ENCODE measurements around the gene SETD2. TPM values are rescaled to one million over a fixed set of nuclear protein-coding genes. Genes with fewer than 3 reads are reported as not detected.

The SETD2 gene
- total and polyA plus RNA-seq, 2 experiments from 2014 or later = 11.9 to 37.8 TPM

GRCh38 chr3:47010910-47011309, 153.0 kb downstream of the SETD2 start:
- peaks cover 13% of the 10 kb centered on the region for H3K4me1 ChIP-seq (ENCODE audit: insufficient read depth)
- no peak overlapping the region for H3K4me2 ChIP-seq
- 94% methylated on average over 5 of the region's 5 CpGs for WGBS (ENCODE audit: low lambda C conversion rate, missing lambda C conversion rate)
- no peak overlapping the region for H3K4me3 ChIP-seq
- no peaks in the 10 kb centered on the region for H4K20me1 ChIP-seq (ENCODE audit: insufficient read depth, poor library complexity, severe bottlenecking)
- no peaks in the 10 kb centered on the region for H3K79me2 ChIP-seq
- no peaks in the 10 kb centered on the region for H3K9me3 ChIP-seq (ENCODE audit: low read depth)
- H2AFZ ChIP-seq = no peak overlapping the region
- no peaks in the 10 kb centered on the region for H3K27me3 ChIP-seq
- TF ChIP-seq EZH2phosphoT487 (IDR thresholded peaks at IDR 0.05; ENCODE audit: low read depth, severe bottlenecking, unreplicated experiment) (no peak), EZH2 (IDR thresholded peaks at IDR 0.05; ENCODE audit: borderline replicate concordance) (no peak)
- TF ChIP-seq, protein P1, sequence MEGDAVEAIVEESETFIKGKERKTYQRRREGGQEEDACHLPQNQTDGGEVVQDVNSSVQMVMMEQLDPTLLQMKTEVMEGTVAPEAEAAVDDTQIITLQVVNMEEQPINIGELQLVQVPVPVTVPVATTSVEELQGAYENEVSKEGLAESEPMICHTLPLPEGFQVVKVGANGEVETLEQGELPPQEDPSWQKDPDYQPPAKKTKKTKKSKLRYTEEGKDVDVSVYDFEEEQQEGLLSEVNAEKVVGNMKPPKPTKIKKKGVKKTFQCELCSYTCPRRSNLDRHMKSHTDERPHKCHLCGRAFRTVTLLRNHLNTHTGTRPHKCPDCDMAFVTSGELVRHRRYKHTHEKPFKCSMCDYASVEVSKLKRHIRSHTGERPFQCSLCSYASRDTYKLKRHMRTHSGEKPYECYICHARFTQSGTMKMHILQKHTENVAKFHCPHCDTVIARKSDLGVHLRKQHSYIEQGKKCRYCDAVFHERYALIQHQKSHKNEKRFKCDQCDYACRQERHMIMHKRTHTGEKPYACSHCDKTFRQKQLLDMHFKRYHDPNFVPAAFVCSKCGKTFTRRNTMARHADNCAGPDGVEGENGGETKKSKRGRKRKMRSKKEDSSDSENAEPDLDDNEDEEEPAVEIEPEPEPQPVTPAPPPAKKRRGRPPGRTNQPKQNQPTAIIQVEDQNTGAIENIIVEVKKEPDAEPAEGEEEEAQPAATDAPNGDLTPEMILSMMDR (IDR thresholded peaks at IDR 0.05; ENCODE audit: poor library complexity) = no peak
- no peaks in the 10 kb centered on the region for H3K36me3 ChIP-seq (replicated peaks; ENCODE audit: insufficient read depth, low read depth)
- no peaks in the 10 kb centered on the region for H3K9me2 ChIP-seq (replicated peaks; ENCODE audit: insufficient read depth)
- DNase-seq (ENCODE audit: low spot score) = no peak
- no peak overlapping the region for H3K27ac ChIP-seq

- Histone ChIP-seq H3K4me1 (ENCODE audit: insufficient read depth) (peaks cover 9% of the 10 kb centered on the region), H2AFZ (peak overlapping the region; percentile 60), H3K4me2 (peak overlapping the region; percentile 91), H4K20me1 (ENCODE audit: insufficient read depth, poor library complexity, severe bottlenecking) (no peaks in the 10 kb centered on the region), H3K9me3 (ENCODE audit: low read depth) (no peaks in the 10 kb centered on the region), H3K79me2 (no peaks in the 10 kb centered on the region), H3K27ac (peak overlapping the region; percentile 94), H3K27me3 (no peaks in the 10 kb centered on the region), H3K4me3 (peak overlapping the region; percentile 32), H3K36me3 (replicated peaks; ENCODE audit: insufficient read depth, low read depth) (no peaks in the 10 kb centered on the region), H3K9me2 (replicated peaks; ENCODE audit: insufficient read depth) (no peaks in the 10 kb centered on the region)
- no peak for DNase-seq (ENCODE audit: low spot score)
- WGBS (ENCODE audit: low lambda C conversion rate, missing lambda C conversion rate) = 79% methylated on average over 23 of the region's 23 CpGs
- no peak for TF ChIP-seq EZH2 (IDR thresholded peaks at IDR 0.05; ENCODE audit: borderline replicate concordance)
Measured at GRCh38 chr3:47010111-47010712, 153.7 kb downstream of the SETD2 start.

DNA sequence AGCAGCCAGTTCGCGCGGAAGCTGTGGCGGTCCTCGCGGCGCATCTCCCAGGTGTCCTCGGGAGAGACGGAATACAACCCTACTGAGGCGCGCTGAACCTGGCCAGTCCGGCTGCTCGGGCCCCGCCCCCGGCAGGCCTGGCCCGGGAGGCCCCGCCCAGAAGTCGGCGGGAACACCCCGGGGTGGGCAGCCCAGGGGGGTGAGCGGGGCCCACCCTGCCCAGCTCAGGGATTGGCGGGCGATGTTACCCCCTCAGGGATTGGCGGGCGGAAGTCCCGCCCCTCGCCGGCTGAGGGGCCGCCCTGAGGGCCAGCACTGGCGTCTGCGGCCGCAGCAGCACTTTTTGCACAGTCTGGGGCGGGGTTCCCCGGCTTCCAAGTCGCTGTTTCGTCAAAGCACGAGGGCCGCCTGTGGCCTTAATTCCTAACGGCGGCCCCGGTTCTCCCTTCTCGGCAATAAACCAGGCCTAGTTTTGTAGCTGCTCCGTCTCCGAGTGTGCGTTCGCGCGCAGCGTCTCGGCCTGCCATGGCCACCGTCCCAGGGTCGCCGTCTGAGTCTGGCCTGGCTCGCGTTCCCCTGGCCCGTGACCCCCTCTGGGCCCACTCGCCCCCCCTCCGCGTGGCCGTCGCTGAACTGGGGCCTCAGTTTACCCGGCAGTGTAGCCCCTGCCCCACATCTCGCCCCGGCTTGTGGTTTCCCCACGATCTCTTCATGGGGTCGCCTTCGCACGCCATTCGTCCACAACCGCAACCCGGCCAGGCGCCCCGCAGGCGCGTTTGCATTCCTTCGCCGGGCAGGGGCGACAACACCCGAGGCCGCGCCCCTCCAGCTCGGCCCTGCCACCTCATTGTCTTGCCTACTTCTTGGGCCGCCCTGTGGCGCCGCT, 154.4 kb downstream of the SETD2 start:
- no peaks in the 10 kb centered on the region for H3K36me3 ChIP-seq (replicated peaks; ENCODE audit: insufficient read depth, low read depth)
- peak overlapping the region; percentile 94 for H3K27ac ChIP-seq
- H2AFZ ChIP-seq = peak overlapping the region; percentile 60
- 4% methylated on average over 44 of the region's 85 CpGs for WGBS (ENCODE audit: low lambda C conversion rate, missing lambda C conversion rate)
- H3K9me3 ChIP-seq (ENCODE audit: low read depth) = no peaks in the 10 kb centered on the region
- H3K27me3 ChIP-seq = no peaks in the 10 kb centered on the region
- no peaks in the 10 kb centered on the region for H3K9me2 ChIP-seq (replicated peaks; ENCODE audit: insufficient read depth)
- H4K20me1 ChIP-seq (ENCODE audit: insufficient read depth, poor library complexity, severe bottlenecking) = no peaks in the 10 kb centered on the region
- no peaks in the 10 kb centered on the region for H3K79me2 ChIP-seq
- peaks cover 8% of the 10 kb centered on the region for H3K4me1 ChIP-seq (ENCODE audit: insufficient read depth)
- peak; percentile 96 for DNase-seq (ENCODE audit: low spot score)
- TF ChIP-seq, protein P1 (IDR thresholded peaks at IDR 0.05; ENCODE audit: poor library complexity) = peak; percentile 13
- no peak for TF ChIP-seq EZH2 (IDR thresholded peaks at IDR 0.05; ENCODE audit: borderline replicate concordance)
- H3K4me3 ChIP-seq = peak overlapping the region; percentile 32
- peak overlapping the region; percentile 91 for H3K4me2 ChIP-seq

- Histone ChIP-seq H3K9me2 (replicated peaks; ENCODE audit: insufficient read depth) (no peaks in the 10 kb centered on the region), H3K36me3 (replicated peaks; ENCODE audit: insufficient read depth, low read depth) (no peaks in the 10 kb centered on the region), H2AFZ (peak overlapping the region; percentile 8), H3K4me1 (ENCODE audit: insufficient read depth) (peaks cover 8% of the 10 kb centered on the region), H3K4me3 (no peak overlapping the region), H3K27ac (peak overlapping the region; percentile 50), H3K4me2 (peak overlapping the region; percentile 91), H3K9me3 (ENCODE audit: low read depth) (no peaks in the 10 kb centered on the region), H3K27me3 (no peaks in the 10 kb centered on the region), H3K79me2 (no peaks in the 10 kb centered on the region), H4K20me1 (ENCODE audit: insufficient read depth, poor library complexity, severe bottlenecking) (no peaks in the 10 kb centered on the region)
- WGBS (ENCODE audit: low lambda C conversion rate, missing lambda C conversion rate) = 38% methylated on average over 19 of the region's 23 CpGs
- TF ChIP-seq, protein P1 (IDR thresholded peaks at IDR 0.05; ENCODE audit: poor library complexity) = no peak
- TF ChIP-seq EZH2 (IDR thresholded peaks at IDR 0.05; ENCODE audit: borderline replicate concordance) = no peak
- TF ChIP-seq EZH2phosphoT487 (IDR thresholded peaks at IDR 0.05; ENCODE audit: low read depth, severe bottlenecking, unreplicated experiment) = no peak
- no peak for DNase-seq (ENCODE audit: low spot score)
Measured at GRCh38 chr3:47008851-47009224, 155.1 kb downstream of the SETD2 start.
